Coronary artery (tissue), 2 donors: ENCODE results near the gene CLIC5.

ENCODE experiments used
- DNase-seq: peaks from one replicate; pipeline ENCODE4 v3.0.0-alpha.2; 2017; ENCODE audit warnings: low spot score
- H3K27ac ChIP-seq, 2 donors: fragments of 200-600 bp; sonication (generic); one replicate each; pipeline ENCODE4 v1.5.1; 2016 to 2019
- H3K4me3 ChIP-seq: fragments of 200-600 bp; sonication (generic); 2 replicates; pipeline ENCODE4 v1.5.1; 2016; ENCODE audit warnings: mild to moderate bottlenecking, moderate library complexity
- CTCF ChIP-seq: fragments of 200-600 bp; sonication (generic); IDR thresholded peaks from one replicate; pipeline ENCODE4 v1.5.1; 2019; ENCODE audit warnings: antibody characterized with exemption

Gene CLIC5

GRCh38 chr6:46015119-46015968 lies at the start of gene CLIC5:
CLIC5 (minus strand) TSS chr6:46015860; CDS start chr6:46015542, 318 bp downstream.
- Histone ChIP-seq H3K27ac (peak within 1 kb of the TSS in 1 of 2 donors; percentile 23), H3K4me3 (peak within 1 kb of the TSS; percentile 72)
- DNase-seq, result no peak
- TF ChIP-seq CTCF, result no peak

DNA sequence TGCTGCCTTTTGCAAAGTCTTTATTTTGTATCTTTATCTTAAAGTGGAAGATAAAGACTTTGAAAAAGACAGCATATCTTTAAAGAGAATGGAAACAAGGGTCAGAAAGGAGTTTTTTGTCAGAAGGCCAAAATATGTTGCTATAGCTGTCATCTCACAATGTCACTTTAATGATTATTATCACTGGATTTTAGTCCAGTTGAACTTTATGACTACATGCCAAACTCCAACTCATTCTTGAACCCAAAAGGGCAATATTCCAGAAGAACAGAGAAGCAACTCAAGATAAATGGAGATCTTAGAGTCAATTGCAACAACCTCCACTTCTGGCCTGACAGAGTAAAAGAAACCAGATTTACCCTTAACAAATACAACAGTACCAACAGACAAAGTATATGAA lies 47.3 kb upstream of the CLIC5 start:
- no peak for DNase-seq
- H3K27ac ChIP-seq, result no peak overlapping the region
- no peak overlapping the region for H3K4me3 ChIP-seq
- no peak for TF ChIP-seq CTCF

DNA sequence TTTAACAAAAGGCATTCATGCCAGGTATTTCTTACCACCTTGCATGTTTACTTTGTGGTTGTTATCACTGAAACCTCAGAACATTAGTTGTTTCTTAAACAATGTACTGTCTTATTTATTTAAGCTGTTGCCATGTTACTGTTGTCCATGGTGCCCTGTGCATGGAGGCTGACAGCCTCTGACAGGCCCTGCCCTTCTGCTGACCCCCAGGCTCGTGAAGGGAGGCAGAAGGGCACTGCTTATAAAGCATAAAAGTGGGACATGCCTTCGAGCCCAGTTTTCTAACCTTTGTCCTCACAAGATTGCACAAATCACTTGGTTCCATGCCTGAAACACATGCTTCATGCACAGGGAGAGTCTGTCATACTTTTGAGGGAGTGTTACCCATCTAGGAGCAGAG lies 46.7 kb upstream of the CLIC5 start:
- no peak for TF ChIP-seq CTCF
- Histone ChIP-seq H3K4me3 (no peak overlapping the region), H3K27ac (no peak overlapping the region)
- no peak for DNase-seq

DNA sequence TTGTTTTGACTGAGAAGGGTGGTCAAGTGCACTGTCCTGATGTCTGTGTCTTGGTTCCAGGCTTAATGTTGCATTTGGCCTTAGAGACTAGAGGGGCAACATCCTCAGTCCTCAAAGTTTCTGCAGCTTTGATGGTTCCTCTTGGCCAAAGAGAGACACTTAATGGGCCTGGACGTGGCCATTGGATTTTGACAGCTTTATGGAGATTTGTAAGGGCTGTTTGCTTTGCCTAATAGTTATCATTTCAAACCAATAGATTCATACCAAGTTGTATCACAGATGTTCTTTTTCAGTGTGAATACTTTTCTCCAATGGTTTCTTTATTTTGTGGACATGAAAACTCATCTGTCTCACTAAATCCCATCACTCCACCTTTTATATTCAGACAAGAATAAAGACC lies 45.8 kb upstream of the CLIC5 start:
- no peak for DNase-seq
- Histone ChIP-seq H3K4me3 (no peak overlapping the region), H3K27ac (no peak overlapping the region)
- no peak for TF ChIP-seq CTCF

GRCh38 chr6:46059608-46060007 lies 43.9 kb upstream of the CLIC5 start:
- no peak for DNase-seq
- Histone ChIP-seq H3K4me3 (no peak overlapping the region), H3K27ac (no peak overlapping the region)
- TF ChIP-seq CTCF, result no peak

DNA sequence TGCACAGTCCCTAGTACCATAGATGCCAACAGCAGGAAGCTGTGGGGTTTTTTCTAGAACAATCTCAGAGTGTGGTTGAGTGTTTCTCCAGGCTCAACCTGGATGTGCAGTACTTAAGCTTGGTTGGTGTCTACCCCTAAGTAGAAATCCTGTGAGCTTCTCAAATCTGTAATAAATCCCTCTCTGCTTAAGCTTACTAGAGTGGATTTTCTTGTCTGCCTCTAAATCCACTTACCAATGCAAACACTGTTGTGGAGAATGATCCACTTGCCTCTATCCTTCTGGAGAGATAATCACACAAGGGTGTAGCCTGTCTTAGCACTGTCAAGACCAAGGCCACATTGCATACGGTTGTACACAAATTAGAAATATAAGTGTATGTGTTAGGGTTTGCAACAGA lies 43.3 kb upstream of the CLIC5 start:
- TF ChIP-seq CTCF, result no peak
- DNase-seq, result no peak
- Histone ChIP-seq H3K27ac (no peak overlapping the region), H3K4me3 (no peak overlapping the region)

DNA sequence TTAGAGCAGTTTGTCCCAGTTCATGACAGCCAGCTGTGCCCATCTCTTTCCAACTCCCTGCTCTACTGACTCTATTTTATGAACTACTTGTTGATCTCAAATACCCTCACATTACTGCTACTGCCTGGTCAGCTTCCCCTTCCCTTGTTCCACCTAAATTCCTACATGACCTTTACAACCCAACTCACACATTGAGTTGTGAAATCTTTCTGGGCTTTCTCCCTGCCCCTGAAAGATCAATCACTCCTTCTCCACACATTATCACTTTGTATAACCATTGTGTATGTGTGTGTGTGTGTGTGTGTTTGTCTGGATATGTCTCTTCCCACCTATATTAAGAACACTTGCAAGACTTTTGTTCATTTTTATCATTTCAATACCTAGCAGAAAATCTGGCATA lies 42.1 kb upstream of the CLIC5 start:
- no peak for DNase-seq
- H3K4me3 ChIP-seq, result no peak overlapping the region
- no peak overlapping the region for H3K27ac ChIP-seq
- TF ChIP-seq CTCF, result no peak
